ENCODE measurements around the gene ASCL2. TPM values are rescaled to one million over a fixed set of nuclear protein-coding genes. Genes with fewer than 3 reads are reported as not detected.
"Not testable (repeated sequence)": the region's sequence is repeated elsewhere in the genome, so short reads cannot be mapped to it uniquely, and the experiment has no call there.

The ASCL2 gene
- polyA plus RNA-seq, 4 donors, result 0.29 to 4.7 (median 2.0) TPM

DNA sequence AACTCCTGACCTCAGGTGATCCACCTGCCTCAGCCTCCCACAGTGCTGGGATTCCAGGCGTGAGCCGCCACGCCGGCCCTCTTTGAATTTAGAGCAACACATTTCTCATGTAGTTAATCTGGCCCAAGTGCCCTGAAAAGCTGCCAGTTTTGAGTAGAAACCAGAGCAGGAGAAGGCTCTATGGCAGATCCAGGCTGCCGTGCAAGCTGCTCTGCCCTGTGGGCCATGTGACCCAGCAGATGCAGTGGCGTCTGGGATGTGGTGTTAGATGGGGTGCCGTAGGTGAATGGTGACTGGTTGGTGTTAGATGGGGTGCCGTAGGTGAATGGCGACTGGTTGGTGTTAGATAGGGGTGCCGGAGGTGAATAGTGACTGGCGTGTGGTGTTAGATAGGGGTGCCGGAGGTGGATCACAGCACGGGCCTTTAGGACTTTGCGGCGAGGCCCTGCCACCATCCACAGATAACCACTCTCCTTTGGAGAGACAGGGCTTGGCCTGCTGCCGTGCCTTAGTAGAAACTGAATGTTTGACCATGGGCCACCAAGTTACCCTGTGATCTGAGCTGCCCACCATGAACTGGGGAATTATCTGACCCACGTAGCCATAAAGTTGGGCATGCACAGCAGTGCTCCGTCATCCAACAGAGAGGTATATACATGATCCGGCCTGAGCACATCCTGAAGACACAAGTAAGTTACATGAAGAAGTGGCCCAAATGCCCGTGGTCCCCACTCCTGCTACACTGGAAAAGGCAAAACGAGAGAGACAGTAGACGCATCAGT, 32.7 kb downstream of the ASCL2 start:
- no peak for DNase-seq (ENCODE audit: low read depth in 4 of 4, low spot score in 3 of 4)

DNA sequence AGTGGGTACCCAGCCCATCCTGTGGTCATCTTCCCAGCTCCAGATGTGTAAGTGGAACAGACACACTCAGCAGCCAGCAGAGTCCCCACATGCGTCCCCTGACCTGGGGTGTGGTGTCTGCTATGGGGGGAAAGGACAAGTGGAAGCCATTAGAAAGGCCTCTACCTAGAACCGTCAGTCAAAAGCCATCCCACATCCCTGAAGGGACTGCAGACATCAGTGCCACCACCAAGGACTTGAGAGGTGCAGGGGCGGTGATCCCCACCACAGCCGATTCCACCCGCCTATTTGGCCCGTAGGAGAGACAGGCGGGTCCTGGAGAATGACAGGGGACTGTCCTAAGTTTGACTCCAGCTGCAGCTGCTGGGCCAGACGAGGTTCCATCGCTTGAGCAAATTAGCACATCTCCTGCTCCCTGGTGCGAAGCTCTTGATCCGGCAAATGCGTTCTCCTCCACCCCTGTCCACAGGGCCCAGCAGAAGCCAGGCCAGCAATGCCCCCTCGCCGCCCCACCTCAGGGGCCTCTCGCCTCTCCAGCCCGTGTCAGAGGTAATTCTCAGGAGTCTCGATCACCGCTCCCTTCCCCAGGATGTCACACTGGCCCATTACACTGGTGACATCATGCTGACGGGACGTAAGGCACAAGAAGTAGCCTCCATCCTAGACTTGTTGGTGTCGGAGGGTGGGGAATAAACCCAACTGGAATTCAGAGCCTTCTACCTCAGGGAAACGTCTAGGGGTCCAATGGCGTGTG, 33.8 kb downstream of the ASCL2 start:
- DNase-seq (ENCODE audit: low read depth in 4 of 4, low spot score in 3 of 4), result not testable (repeated sequence)

DNA sequence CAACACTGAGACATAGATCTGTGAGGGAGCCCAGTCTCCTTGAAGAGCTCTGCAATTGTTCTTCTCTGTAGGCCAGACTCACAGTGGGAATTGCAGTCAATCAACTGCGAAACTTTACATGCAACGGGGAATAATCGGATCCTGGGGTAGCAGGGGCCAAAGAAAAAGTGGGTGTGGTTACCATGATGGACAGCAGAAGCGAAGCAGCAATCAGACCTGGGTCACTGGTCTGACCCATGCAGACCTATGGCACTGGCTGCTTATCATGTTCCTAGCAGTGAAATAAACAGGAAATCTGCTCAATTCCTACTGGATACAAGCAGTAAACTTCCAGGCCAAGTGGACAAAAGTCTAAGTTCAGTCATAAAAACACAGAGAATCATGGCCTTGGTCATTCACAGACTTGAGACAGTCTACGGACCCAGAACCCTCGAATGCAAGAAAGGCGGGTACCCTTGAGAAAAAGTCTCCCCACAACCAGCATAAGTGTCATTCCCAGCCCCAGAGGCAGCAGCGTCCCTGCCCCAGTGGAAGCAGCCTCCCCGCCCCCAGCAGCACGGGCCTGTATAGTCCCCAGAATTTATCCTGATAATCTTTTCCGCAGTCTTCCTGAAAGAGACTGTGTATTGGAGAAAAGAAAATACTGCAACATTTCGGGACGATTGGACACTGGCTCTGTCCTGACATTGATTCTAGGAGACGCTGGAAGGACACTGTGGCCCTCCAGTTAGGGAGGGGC, 34.6 kb downstream of the ASCL2 start:
- no peak for DNase-seq (ENCODE audit: low read depth in 4 of 4, low spot score in 3 of 4)

DNA sequence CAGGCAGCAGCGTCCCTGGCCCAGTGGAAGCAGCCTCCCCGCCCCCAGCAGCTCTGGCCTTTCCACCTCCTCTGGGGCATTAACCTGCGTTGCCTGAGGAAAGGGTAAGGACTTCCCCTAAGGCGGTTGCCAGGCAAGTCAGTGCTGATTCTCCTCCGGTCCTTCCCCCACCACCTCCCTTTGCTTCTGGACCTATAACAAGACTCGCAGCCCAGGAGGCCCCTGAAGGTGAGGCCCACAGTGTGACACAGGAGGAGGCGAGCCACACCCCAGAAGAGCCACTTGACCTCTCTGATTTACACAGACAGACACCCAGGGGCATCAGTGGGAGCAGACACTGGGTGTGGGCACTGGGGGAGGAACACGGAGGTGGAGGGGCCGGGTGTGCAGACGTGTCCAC, 35.4 kb downstream of the ASCL2 start:
- DNase-seq (ENCODE audit: low read depth in 4 of 4, low spot score in 3 of 4), result no peak

DNA sequence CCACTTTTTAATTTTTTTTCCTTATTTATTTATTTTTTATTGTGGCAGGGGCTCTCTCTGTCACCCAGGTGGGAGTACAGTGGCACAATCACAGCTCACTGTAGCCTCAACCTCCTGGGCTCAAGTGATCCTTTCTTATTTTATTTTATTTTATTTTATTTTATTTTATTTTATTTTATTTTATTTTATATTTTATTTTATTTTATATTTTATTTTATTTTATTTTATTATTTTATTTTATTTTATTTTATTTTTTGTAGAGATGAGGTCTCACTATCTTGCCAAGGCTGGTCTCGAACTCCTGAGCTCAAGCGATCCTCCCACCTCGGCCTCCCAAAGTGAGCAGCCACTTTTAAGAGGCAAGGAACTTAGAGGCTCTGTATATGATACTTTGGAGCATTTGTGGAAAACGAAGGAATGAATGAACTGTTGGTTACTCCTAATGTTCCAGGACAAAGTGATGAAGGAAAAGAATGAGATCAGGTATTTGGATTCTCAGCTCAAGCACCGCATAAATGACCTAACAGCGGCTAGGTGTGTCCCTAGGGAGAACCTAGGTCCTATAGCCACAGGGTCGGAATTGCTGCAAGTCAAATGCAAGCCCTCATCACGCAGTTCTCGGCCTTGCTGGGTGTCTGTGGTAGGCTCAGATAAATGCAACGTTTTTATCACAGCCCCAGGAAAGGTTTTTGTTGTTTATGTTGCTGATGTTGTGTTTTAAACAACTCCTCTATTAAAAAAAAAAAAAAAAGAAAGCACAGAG, 36.5 kb downstream of the ASCL2 start:
- DNase-seq (ENCODE audit: low read depth in 4 of 4, low spot score in 3 of 4), result no peak

DNA sequence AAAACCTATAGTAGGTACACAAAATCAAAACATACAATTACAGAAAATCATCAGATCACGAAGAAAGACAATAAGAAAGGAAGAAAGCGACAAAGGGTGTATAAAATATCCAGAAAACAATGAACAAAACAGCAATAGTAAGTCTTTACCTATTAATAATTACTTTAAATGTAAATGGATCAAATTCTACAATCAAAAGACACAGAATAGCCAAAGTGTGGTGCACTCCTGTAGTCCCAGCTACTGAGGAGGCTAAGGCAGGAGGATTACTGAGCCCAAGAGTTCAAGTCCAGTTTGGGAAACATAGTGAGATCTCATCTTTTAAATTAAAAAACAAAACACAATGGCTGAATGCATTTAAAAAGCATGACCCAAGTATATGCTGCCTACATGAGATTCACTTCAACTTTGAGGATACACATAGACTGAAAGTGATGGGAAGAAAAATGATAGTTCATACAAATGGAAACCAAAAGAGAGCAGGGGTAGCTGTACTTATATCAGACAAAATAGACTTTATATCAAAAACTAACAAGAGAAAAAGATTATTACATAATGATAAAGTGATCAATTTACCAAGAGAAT, 40.6 kb downstream of the ASCL2 start:
- DNase-seq (ENCODE audit: low read depth in 4 of 4, low spot score in 3 of 4), result no peak

DNA sequence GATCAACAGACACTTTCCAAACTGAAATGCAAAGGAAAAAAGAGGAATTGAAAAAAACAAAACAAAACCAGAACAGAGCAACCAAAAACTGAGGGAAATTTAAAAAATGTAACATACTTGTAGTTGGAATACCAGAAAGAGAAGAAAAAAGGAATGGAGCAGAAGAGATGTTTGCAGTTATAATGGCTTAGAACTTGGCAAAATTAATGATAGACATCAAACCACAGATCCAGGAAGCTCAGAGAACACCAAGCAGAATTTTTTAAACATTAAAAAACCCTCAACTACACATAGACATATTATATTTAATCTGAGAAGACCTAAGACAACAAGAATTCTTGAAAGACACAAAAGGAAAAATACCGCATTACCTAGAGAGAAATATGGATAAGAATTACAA, 46.1 kb downstream of the ASCL2 start:
- no peak for DNase-seq (ENCODE audit: low read depth in 4 of 4, low spot score in 3 of 4)

DNA sequence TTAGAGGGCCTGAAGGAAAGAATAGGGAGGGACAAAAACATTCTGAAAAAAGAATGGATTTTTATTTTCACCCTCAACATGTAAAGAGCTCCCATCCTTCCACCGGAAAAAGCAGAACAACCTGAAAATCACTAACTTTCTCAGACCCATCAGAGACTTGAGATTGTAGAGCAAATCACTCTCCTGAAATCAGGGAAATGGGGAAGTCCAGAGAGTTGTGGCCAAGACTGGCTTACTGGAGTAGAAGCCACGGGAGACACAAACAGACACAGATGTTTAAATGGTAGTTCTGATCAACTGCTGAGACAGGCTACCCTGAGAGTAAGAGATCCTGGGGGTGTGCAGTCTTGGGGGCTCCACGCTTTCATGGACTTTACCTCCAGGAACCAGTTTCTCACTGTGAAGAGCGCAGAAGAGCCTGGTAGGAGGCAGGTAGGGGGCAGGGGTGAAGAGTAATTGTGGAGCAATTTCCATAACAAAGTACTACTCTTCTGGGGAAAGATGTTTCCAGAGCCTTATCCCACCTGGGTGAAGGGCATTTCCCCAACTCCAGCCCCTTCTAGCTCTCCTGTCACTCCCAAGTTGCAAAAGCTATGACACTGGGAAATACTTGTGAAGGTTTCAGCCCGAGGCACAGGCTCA, 47.1 kb downstream of the ASCL2 start:
- no peak for DNase-seq (ENCODE audit: low read depth in 4 of 4, low spot score in 3 of 4)

DNA sequence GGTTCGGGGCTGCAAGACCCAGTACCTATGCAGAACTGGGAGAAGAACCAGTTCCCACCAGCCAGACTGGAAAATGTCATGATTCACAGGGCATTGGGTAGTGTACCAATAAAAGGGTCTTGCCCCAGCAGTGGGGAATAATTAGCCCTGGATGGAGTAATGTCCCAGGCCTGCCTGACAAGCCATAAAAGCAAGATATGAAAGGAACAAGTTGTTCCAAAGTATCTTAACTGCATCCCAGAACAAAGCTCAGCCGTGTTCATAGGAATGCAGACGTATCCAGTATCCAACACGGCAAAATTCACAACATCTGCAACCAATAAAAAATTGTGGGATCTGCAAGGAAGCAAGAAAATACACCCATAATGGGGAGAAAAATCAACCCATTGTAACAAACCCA, 47.9 kb downstream of the ASCL2 start:
- no peak for DNase-seq (ENCODE audit: low read depth in 4 of 4, low spot score in 3 of 4)

DNA sequence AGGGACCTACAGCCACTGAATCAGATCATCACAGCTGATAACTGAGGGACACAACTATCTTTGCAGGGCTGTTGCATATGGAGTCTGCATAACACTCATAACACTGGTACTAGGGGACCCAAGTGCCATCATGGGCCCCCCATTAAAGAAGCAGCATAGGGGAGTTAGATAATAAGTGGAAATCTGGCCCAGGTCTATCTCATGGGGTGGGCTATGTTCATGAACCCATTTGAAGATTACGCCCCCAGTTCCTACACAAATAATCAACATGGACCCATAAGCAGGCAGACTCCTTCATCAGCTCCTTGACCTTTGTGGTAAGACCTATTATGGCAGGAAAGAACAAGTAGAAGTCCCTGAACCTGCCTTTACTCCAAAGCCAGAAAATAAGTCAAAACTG, 48.8 kb downstream of the ASCL2 start:
- no peak for DNase-seq (ENCODE audit: low read depth in 4 of 4, low spot score in 3 of 4)

DNA sequence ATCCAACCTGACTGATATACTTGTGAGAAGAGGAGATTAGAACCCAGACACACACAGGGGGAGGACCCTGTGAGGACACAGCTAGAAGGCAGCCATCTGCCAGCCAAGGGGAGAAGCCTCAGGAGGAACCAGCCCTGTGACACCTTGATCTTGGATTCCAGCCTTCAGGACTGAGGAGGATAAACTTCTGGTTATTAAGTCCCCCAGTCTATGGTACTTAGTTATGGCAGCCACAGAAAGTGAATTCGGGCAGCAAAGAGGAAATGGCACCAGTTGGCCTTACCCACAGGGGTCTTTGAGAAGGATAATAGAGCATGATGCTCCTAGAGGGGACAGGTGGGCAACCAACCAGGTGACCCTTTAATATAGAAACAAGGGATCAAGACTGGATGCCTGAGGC, 49.4 kb downstream of the ASCL2 start:
- DNase-seq (ENCODE audit: low read depth in 4 of 4, low spot score in 3 of 4), result no peak

DNA sequence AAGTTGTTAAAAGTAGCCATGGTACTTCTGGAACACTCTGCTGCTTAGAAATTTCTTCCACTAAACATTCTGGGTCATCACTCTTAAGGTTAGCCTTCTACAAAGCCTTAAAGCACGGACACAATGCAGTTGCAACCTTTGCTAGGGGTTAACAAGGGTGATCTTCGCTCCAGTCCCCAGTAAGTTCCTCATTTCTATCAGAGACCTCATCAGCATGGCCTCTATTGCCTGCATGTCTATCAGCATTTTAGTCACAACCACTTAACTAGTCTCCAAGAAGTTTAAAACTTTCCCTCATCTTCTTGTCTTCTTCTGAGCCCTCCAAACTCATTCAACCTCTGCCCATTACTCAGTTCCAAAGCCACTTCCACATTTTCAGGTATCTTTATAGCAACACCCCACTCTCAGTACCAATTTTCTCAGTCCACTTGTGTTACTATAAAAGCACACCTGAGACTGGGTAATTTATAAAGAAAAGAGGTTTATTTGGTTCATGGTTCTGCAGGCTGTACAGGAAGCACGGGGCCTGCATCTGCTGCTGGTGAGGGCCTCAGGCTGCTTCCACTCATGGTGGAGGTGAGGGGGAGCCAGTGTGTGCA, 50.1 kb downstream of the ASCL2 start:
- no peak for DNase-seq (ENCODE audit: low read depth in 4 of 4, low spot score in 3 of 4)

DNA sequence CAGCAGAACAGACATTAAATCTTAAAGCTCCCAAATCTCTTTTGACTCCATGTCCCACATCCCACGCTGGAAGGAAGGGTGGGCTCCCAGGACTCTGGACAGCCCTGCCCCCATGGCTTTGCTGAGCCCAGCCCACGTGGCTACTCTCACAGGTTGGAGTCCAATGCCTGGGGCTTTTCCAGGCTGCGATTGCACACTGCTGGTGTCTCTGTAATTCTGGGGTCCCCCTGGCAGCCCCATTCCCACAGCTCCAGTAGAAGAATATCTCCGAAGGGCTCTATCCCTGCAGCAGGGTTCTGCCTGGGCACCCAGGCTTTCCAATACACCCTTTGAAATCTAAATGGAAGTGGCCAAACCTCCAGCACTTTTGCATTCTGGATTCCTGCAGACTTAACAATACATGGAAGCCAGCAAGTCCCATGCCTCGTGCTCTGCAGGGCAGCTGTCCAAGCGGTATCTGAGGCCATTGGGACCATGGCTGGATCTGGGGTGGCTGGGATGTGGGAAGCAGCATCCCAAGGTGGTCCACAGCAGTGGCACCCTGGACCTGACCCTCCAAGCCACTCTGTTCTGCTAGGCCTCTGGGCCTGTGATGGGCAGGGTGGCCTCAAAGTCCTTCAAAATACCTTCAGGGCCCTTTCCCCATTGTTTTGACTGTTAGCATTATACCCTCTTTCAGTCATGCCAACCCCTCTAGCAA, 50.9 kb downstream of the ASCL2 start:
- no peak for DNase-seq (ENCODE audit: low read depth in 4 of 4, low spot score in 3 of 4)

Other genes starting within 250 kb of the ASCL2 start
- 1,000 to 10,000 TPM in 2 of 4 donors, 100 to 1,000 TPM in 2; 831 to 2,421 (median 992) TPM for gene IGF2, start 131.2 kb downstream of the ASCL2 start, polyA plus RNA-seq (ENCODE audit: insufficient read length in 4 of 4)
- gene INS, start 109.4 kb downstream of the ASCL2 start, polyA plus RNA-seq (ENCODE audit: insufficient read length in 4 of 4), result not detected
- gene TH, start 98.8 kb downstream of the ASCL2 start, polyA plus RNA-seq (ENCODE audit: insufficient read length in 4 of 4), result 1 to 10 TPM in 2 of 4 donors, under 1 TPM in 2; 0.83 to 2.7 (median 1.1) TPM
- 1 to 10 TPM in 2 of 4 donors, under 1 TPM in 2; 0.34 to 1.3 (median 0.80) TPM for gene C11orf21, start 31.3 kb upstream of the ASCL2 start, polyA plus RNA-seq (ENCODE audit: insufficient read length in 4 of 4)
- gene TSPAN32, start 31.4 kb upstream of the ASCL2 start, polyA plus RNA-seq (ENCODE audit: insufficient read length in 4 of 4), result 1 to 10 TPM; 1.3 to 6.0 (median 2.6) TPM
- 100 to 1,000 TPM; 571 to 870 (median 604) TPM for gene CD81, start 106.7 kb upstream of the ASCL2 start, polyA plus RNA-seq (ENCODE audit: insufficient read length in 4 of 4)
- 10 to 100 TPM; 33.7 to 49.7 (median 37.4) TPM for gene TSSC4, start 130.2 kb upstream of the ASCL2 start, polyA plus RNA-seq (ENCODE audit: insufficient read length in 4 of 4)
- gene TRPM5, start 173.9 kb upstream of the ASCL2 start, polyA plus RNA-seq (ENCODE audit: insufficient read length in 4 of 4), result 1 to 10 TPM in 3 of 4 donors, under 1 TPM in 1; 0.61 to 5.6 (median 2.4) TPM
- gene KCNQ1, start 174.4 kb upstream of the ASCL2 start, polyA plus RNA-seq (ENCODE audit: insufficient read length in 4 of 4), result 10 to 100 TPM in 2 of 4 donors, 1 to 10 TPM in 2; 2.3 to 13.0 (median 10.0) TPM